ENCODE results near the gene KAZN.

The KAZN gene

DNA sequence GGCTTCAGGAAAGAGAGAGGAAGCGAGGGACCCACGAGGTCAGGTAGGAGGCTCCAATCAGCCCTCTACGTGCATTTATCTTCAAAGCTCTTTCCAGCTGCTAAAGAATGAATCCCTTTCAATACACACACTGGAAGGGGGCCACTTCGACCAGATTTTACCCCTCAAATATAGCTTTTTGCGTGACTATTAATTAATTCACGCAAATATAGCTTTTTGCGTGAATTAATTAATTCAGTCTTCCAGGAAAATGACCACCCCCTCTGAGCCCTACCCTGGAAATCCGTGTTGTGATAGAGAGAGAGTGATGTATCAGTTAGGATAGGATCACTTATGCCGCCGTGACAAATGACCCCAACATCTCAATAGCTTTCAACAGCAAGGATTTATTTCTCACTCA is 289.9 kb downstream of the KAZN start:
- no peak for DNase-seq (ENCODE audit: low read depth)

- DNase-seq (ENCODE audit: low read depth): no peak
Measured at GRCh38 chr1:14889825-14890440, 291.4 kb downstream of the KAZN start.

- no peak for DNase-seq (ENCODE audit: low read depth)
Measured at GRCh38 chr1:14891991-14892390, 293.5 kb downstream of the KAZN start.

- DNase-seq (ENCODE audit: low read depth): no peak
Measured at GRCh38 chr1:14894811-14895560, 296.5 kb downstream of the KAZN start.

GRCh38 chr1:14895727-14896126 is 297.2 kb downstream of the KAZN start:
- no peak for DNase-seq (ENCODE audit: low read depth)

DNA sequence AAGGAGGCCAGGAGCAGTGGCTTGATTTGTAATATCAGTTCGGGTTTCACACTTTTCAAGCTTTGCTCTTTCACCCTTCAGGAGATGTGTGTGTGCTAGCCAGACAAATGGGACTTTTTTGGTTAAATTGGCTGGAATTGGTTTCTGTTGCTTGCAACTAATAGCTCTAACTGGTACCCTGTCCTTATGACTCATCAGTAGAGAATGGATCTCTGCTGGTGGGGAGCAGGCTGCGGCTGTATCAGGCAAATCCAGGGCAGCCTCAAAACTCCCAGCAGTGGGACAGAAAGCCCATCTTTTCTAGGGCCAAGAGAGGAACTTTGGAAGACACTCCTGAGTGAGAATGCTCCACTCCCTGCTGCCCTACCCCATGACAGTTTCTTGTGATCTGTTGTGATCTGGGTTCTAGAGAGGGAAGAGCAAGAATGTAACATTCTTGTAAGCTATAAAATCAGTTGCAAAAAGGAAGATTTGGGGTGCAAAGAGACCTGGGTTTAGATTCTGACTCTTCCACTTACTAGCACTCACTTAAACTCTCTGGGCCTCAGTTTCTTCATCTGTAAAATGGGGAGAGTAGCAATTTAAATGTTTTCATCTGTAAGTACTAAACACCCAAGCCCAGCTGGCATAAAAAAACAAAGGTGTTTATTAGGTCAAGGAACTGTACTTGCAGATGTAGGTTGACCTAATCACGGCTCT is 298.0 kb downstream of the KAZN start:
- DNase-seq (ENCODE audit: low read depth): no peak

GRCh38 chr1:14897080-14897449 is 298.6 kb downstream of the KAZN start:
- DNase-seq (ENCODE audit: low read depth): no peak

DNA sequence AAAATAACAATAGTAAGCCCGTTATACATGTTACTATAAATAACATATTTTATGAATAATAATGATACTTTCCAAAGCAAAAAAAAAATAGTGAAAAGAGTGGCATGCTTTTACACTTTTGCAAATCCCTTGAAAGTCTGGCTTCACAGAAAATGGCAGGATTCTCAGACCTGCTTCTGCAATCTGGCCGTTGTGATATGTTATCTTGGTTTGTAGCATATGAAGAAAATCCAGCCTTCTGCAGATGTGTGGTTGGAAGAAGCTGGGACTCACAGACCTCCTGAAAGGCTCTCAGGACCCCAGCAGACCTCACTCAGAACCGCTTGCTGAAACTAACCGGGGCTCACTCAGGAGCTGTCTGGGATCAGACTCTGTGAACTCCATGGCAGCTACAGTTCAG is 299.1 kb downstream of the KAZN start:
- no peak for DNase-seq (ENCODE audit: low read depth)

- DNase-seq (ENCODE audit: low read depth): no peak
Measured at GRCh38 chr1:14897997-14898645, 299.6 kb downstream of the KAZN start.

- no peak for DNase-seq (ENCODE audit: low read depth)
Measured at GRCh38 chr1:14899686-14900085, 301.2 kb downstream of the KAZN start.

DNA sequence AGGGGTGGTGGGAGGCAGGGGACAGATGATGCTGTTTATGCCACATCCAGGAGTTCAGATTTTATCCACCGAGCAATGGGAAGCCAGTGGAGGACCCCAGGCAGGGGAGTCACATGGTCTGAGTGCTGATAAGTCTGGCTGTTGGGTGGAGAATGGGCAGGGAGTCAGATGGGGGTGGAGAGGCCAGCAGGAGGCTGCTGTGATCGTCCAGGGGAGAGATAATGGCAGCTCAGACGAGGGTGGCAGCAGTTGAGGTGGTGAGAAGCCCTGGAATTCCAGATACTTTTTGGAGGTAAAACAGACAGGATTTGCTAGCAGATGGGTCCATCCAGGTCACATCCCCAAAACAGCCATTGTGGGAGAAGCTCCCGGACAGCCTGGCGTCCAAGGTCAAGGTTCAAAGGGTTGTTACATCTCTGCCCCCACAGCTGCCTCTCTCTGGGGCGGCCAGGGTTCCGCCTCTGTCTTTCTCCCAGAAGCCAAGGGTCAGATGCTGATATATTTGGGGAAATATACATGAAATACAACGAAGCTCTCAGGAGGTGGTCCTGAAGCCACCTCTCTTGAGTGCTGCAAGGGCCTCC is 303.0 kb downstream of the KAZN start:
- DNase-seq (ENCODE audit: low read depth): no peak

DNA sequence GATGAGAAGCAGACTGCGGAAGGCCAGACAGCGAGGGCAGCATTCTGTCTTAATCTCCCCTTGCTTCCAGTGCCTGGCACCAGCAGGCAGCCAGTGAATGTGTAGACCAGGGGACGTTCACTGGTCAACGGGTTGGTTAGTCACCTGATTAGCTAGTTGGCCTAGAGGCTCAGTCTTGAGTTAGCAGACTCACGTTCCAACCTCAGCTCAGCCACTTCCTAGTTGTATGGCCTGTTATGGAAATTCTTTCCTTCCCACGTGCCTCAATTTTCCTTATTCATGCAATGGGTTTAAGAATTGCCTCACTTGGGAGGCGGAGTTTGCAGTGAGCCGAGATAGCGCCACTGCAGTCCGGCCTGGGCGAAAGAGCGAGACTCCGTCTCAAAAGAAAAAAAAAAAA is 305.4 kb downstream of the KAZN start:
- DNase-seq (ENCODE audit: low read depth): no peak

GRCh38 chr1:14906665-14907064 is 308.2 kb downstream of the KAZN start:
- DNase-seq (ENCODE audit: low read depth): no peak

GRCh38 chr1:14907416-14907815 is 308.9 kb downstream of the KAZN start:
- DNase-seq (ENCODE audit: low read depth): no peak

GRCh38 chr1:14909273-14909672 is 310.8 kb downstream of the KAZN start:
- DNase-seq (ENCODE audit: low read depth): no peak

GRCh38 chr1:14909920-14910460 is 311.5 kb downstream of the KAZN start:
- no peak for DNase-seq (ENCODE audit: low read depth)

GRCh38 chr1:14910984-14911721 is 312.7 kb downstream of the KAZN start:
- no peak for DNase-seq (ENCODE audit: low read depth)

DNA sequence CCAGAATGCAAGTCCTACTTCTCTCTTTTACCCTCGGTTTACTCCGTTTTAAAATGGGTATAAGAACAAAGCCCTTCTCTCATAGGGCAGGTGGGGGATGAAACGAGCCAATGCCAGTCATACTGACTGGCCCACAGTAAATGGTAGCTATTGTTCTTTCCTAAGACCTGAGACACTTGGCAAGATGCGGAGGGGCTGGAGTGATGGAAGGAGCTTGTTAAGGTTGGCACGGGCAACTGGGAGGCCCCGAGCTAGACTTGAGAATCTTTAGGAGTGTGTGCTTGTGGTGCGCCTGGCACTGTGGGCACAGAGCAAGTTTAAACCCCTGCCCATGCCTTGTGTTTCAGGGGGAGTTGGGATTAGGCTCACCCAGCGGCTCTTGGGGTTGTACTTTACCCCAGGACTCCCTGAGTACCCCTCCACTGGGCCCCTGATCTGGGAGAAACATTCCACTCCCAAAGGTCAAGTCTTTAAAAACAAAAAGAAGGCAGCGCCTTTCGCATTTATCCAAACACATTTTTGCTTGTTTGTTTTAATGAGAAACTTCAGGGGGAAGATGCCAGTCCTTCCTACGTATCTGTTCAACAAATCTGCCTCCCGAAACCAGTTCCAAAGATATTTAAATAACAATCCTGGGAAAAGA is 314.5 kb downstream of the KAZN start:
- DNase-seq (ENCODE audit: low read depth): no peak

- DNase-seq (ENCODE audit: low read depth): no peak
Measured at GRCh38 chr1:14913482-14914177, 315.1 kb downstream of the KAZN start.

DNA sequence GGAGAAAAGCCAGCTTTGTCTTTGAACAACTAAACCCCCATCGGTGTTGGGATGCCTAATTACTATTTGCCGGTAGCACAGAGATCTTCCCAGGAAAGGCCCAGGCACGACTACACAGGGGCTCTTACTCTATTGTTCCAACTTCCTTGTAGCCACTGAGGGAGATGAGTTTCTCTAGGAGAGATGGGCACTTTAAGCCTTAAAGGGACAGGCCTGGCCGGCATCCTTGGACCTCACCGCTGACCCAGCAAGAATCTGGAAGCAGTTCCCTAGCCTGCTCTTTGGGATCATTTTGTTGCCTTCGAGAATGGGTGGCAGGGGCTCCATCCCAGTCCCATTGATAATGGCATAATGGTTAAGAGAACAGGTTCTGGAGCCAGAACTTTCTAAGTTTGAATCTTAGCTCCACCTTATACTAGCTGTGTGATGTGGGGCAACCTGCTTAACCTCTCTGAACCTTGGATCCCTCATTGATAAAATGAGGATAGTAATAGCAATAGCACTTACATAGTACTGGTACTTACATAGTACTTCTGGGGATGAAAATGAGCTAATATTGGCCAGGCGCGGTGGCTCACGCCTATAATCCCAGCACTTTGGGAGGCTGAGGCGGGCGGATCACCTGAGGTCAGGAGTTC is 316.0 kb downstream of the KAZN start:
- no peak for DNase-seq (ENCODE audit: low read depth)
